ENCODE results near the gene MTCH1. TPM values are rescaled to one million over a fixed set of nuclear protein-coding genes. Genes with fewer than 3 reads are reported as not detected.
A peak's percentile ranks its signal among the peaks of the same experiment; 100 is the strongest.

MTCH1 gene
- polyA plus RNA-seq, 2 donors = 58.0 to 107 TPM

DNA sequence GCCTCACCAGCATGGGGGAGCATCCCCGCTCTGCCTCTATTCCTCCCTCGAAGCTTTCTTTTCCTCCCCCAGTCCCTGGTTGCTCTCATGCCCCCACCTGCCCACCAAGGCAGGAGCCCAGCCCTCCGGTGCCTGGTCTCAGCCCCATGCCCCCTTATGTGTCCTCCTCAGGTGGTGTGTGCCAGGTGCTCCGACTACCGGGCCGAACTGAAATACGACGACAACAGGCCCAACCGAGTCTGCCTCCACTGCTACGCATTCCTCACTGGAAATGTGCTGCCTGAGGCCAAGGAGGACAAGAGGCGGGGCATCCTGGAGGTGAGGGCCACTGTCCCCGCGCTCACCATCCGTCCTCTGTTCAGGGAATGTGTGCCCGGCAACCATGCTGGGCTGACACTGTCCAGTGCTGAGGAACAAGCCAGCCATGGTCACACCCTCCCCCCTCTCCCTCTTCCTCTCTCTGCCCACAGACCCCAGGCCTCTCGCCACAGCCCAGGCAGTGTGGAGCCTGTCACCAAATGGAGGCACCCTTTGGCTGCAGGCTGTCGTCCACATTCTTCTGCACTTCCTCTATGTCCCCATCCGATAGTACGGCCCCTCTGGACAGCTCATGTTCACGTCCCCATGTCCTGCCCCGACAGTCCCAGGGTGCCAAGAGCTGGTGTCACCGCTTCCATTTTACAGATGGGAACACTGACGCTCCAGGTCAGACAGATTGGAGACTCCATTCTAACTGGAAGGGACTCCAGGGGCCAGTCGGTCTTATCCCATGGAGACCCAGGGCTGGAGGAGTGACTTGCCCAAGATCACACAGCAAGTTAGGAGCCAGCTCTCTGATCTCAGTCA, 39.8 kb upstream of the MTCH1 start:
- H3K9me3 ChIP-seq (ENCODE audit: control insufficient read depth in 2 of 2, insufficient read depth in 1 of 2, low read depth in 1 of 2, low read length in 1 of 2) = no peaks in the 10 kb centered on the region
- H3K36me3 ChIP-seq (ENCODE audit: control insufficient read depth in 2 of 2, insufficient read depth in 2 of 2, low read length in 1 of 2) = no peaks in the 10 kb centered on the region
- no peak overlapping the region for H3K4me3 ChIP-seq (ENCODE audit: low read depth in 1 of 2, low read length in 2 of 2)
- WGBS, 2 donors = 88 to 90% methylated on average over 24 of the region's 24 CpGs
- H3K27ac ChIP-seq (ENCODE audit: low read depth in 2 of 2, low read length in 1 of 2) = peak overlapping the region; percentile 89 to 93
- H3K4me1 ChIP-seq (ENCODE audit: control insufficient read depth in 2 of 2, insufficient read depth in 2 of 2, low read length in 1 of 2) = peaks cover 0 to 31% of the 10 kb centered on the region in 2 donors
- H3K27me3 ChIP-seq (ENCODE audit: control insufficient read depth in 1 of 2, insufficient read depth in 2 of 2, low read length in 2 of 2) = no peaks in the 10 kb centered on the region

GRCh38 chr6:37024656-37025337, 38.8 kb upstream of the MTCH1 start:
- Histone ChIP-seq H3K4me3 (ENCODE audit: low read depth in 1 of 2, low read length in 2 of 2) (no peak overlapping the region), H3K36me3 (ENCODE audit: control insufficient read depth in 2 of 2, insufficient read depth in 2 of 2, low read length in 1 of 2) (no peaks in the 10 kb centered on the region), H3K4me1 (ENCODE audit: control insufficient read depth in 2 of 2, insufficient read depth in 2 of 2, low read length in 1 of 2) (peaks cover 0 to 35% of the 10 kb centered on the region in 2 donors), H3K27ac (ENCODE audit: low read depth in 2 of 2, low read length in 1 of 2) (peak overlapping the region; percentile 91 to 93), H3K27me3 (ENCODE audit: control insufficient read depth in 1 of 2, insufficient read depth in 2 of 2, low read length in 2 of 2) (no peaks in the 10 kb centered on the region), H3K9me3 (ENCODE audit: control insufficient read depth in 2 of 2, insufficient read depth in 1 of 2, low read depth in 1 of 2, low read length in 1 of 2) (no peaks in the 10 kb centered on the region)
- WGBS, 2 donors = 45 to 57% methylated on average over 15 of the region's 15 CpGs

GRCh38 chr6:37022135-37022863, 36.3 kb upstream of the MTCH1 start:
- Histone ChIP-seq H3K36me3 (ENCODE audit: control insufficient read depth in 2 of 2, insufficient read depth in 2 of 2, low read length in 1 of 2) (no peaks in the 10 kb centered on the region), H3K4me1 (ENCODE audit: control insufficient read depth in 2 of 2, insufficient read depth in 2 of 2, low read length in 1 of 2) (peaks cover 0 to 31% of the 10 kb centered on the region in 2 donors), H3K9me3 (ENCODE audit: control insufficient read depth in 2 of 2, insufficient read depth in 1 of 2, low read depth in 1 of 2, low read length in 1 of 2) (no peaks in the 10 kb centered on the region), H3K27me3 (ENCODE audit: control insufficient read depth in 1 of 2, insufficient read depth in 2 of 2, low read length in 2 of 2) (no peaks in the 10 kb centered on the region), H3K27ac (ENCODE audit: low read depth in 2 of 2, low read length in 1 of 2) (peak overlapping the region; percentile 79 to 90), H3K4me3 (ENCODE audit: low read depth in 1 of 2, low read length in 2 of 2) (no peak overlapping the region)
- 94 to 96% methylated on average over 17 of the region's 17 CpGs for WGBS, 2 donors

DNA sequence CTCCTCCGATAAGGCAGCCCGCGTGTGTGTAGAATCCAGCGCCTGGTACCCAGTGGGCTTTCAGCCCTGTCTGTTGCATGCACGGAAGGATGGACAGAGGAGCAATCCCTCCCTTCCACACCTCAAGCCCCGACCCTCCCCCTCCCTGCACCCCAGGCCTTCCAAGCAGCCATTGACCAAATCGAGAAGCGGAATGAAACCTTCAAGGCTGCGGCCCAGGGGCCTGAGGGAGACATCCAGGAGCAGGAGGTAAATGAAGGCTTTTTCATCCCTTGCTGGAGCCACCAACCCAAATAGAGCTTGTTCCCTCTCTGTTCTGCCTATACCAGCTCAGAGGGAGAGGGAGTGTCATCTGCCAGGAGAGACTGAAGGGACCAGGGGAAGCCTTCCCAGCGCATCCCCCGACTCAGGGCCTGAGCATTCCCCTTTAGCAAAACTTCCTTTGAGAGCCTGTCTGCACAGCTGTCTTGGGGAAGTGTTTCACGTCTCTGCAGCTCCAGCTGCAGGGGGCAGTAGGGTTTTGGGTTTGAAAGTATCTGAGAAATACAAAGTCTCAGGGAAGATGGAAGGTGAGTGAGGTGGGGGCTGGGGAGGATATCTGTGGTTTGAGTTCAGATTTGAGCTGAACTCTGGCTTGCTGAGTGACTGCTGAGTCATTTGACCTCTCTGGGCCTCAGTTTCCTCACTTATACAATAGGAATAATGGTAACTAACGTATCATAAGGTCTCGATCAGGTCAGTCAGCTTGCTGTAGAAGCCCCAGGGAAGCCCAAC, 35.5 kb upstream of the MTCH1 start:
- Histone ChIP-seq H3K27me3 (ENCODE audit: control insufficient read depth in 1 of 2, insufficient read depth in 2 of 2, low read length in 2 of 2) (no peaks in the 10 kb centered on the region), H3K9me3 (ENCODE audit: control insufficient read depth in 2 of 2, insufficient read depth in 1 of 2, low read depth in 1 of 2, low read length in 1 of 2) (no peaks in the 10 kb centered on the region), H3K27ac (ENCODE audit: low read depth in 2 of 2, low read length in 1 of 2) (peak overlapping the region in 1 of 2 donors; percentile 44), H3K36me3 (ENCODE audit: control insufficient read depth in 2 of 2, insufficient read depth in 2 of 2, low read length in 1 of 2) (no peaks in the 10 kb centered on the region), H3K4me1 (ENCODE audit: control insufficient read depth in 2 of 2, insufficient read depth in 2 of 2, low read length in 1 of 2) (peaks cover 0 to 26% of the 10 kb centered on the region in 2 donors), H3K4me3 (ENCODE audit: low read depth in 1 of 2, low read length in 2 of 2) (no peak overlapping the region)
- WGBS, 2 donors = 76 to 84% methylated on average over 14 of the region's 14 CpGs

GRCh38 chr6:37020812-37021211, 34.8 kb upstream of the MTCH1 start:
- WGBS, 2 donors = 84 to 93% methylated on average over 5 of the region's 5 CpGs
- no peak overlapping the region for H3K4me3 ChIP-seq (ENCODE audit: low read depth in 1 of 2, low read length in 2 of 2)
- H3K4me1 ChIP-seq (ENCODE audit: control insufficient read depth in 2 of 2, insufficient read depth in 2 of 2, low read length in 1 of 2) = peaks cover 0 to 23% of the 10 kb centered on the region in 2 donors
- no peaks in the 10 kb centered on the region for H3K36me3 ChIP-seq (ENCODE audit: control insufficient read depth in 2 of 2, insufficient read depth in 2 of 2, low read length in 1 of 2)
- no peaks in the 10 kb centered on the region for H3K9me3 ChIP-seq (ENCODE audit: control insufficient read depth in 2 of 2, insufficient read depth in 1 of 2, low read depth in 1 of 2, low read length in 1 of 2)
- H3K27ac ChIP-seq (ENCODE audit: low read depth in 2 of 2, low read length in 1 of 2) = peak overlapping the region in 1 of 2 donors; percentile 26
- no peaks in the 10 kb centered on the region for H3K27me3 ChIP-seq (ENCODE audit: control insufficient read depth in 1 of 2, insufficient read depth in 2 of 2, low read length in 2 of 2)

DNA sequence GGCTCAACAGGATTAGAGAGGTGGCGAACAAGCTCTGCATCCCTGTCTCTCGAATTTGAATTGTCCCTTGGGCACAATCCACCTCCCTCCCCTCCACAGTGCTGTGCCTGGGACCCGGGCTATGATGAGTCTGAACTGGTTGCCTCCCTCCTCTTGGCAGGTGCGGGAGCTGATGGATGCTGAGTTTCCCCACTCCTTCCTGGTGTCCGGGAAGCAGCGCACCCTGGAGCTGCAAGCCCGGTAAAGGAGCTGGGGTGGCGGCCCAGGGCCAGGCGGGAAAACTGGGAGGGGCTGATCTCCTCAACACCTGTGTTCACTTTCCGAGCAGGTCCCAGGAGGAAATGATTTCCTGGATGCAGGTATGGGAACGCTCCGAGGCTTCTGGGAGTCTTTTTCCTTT, 34.4 kb upstream of the MTCH1 start:
- Histone ChIP-seq H3K9me3 (ENCODE audit: control insufficient read depth in 2 of 2, insufficient read depth in 1 of 2, low read depth in 1 of 2, low read length in 1 of 2) (no peaks in the 10 kb centered on the region), H3K36me3 (ENCODE audit: control insufficient read depth in 2 of 2, insufficient read depth in 2 of 2, low read length in 1 of 2) (no peaks in the 10 kb centered on the region), H3K27ac (ENCODE audit: low read depth in 2 of 2, low read length in 1 of 2) (peak overlapping the region in 1 of 2 donors; percentile 64), H3K27me3 (ENCODE audit: control insufficient read depth in 1 of 2, insufficient read depth in 2 of 2, low read length in 2 of 2) (no peaks in the 10 kb centered on the region), H3K4me1 (ENCODE audit: control insufficient read depth in 2 of 2, insufficient read depth in 2 of 2, low read length in 1 of 2) (peaks cover 0 to 20% of the 10 kb centered on the region in 2 donors), H3K4me3 (ENCODE audit: low read depth in 1 of 2, low read length in 2 of 2) (no peak overlapping the region)
- 44 to 46% methylated on average over 12 of the region's 12 CpGs for WGBS, 2 donors

- H3K27ac ChIP-seq (ENCODE audit: low read depth in 2 of 2, low read length in 1 of 2) = peak overlapping the region in 1 of 2 donors; percentile 52
- no peaks in the 10 kb centered on the region for H3K36me3 ChIP-seq (ENCODE audit: control insufficient read depth in 2 of 2, insufficient read depth in 2 of 2, low read length in 1 of 2)
- no peaks in the 10 kb centered on the region for H3K9me3 ChIP-seq (ENCODE audit: control insufficient read depth in 2 of 2, insufficient read depth in 1 of 2, low read depth in 1 of 2, low read length in 1 of 2)
- no peak overlapping the region for H3K4me3 ChIP-seq (ENCODE audit: low read depth in 1 of 2, low read length in 2 of 2)
- 39 to 45% methylated on average over 2 of the region's 2 CpGs for WGBS, 2 donors
- H3K4me1 ChIP-seq (ENCODE audit: control insufficient read depth in 2 of 2, insufficient read depth in 2 of 2, low read length in 1 of 2) = peaks cover 0 to 16% of the 10 kb centered on the region in 2 donors
- H3K27me3 ChIP-seq (ENCODE audit: control insufficient read depth in 1 of 2, insufficient read depth in 2 of 2, low read length in 2 of 2) = no peaks in the 10 kb centered on the region
These were observed 33.1 kb upstream of the MTCH1 start for GRCh38 chr6:37019065-37019450.

- peaks cover 0 to 16% of the 10 kb centered on the region in 2 donors for H3K4me1 ChIP-seq (ENCODE audit: control insufficient read depth in 2 of 2, insufficient read depth in 2 of 2, low read length in 1 of 2)
- H3K9me3 ChIP-seq (ENCODE audit: control insufficient read depth in 2 of 2, insufficient read depth in 1 of 2, low read depth in 1 of 2, low read length in 1 of 2) = no peaks in the 10 kb centered on the region
- no peak overlapping the region for H3K4me3 ChIP-seq (ENCODE audit: low read depth in 1 of 2, low read length in 2 of 2)
- H3K27me3 ChIP-seq (ENCODE audit: control insufficient read depth in 1 of 2, insufficient read depth in 2 of 2, low read length in 2 of 2) = no peaks in the 10 kb centered on the region
- peak overlapping the region in 1 of 2 donors; percentile 60 for H3K27ac ChIP-seq (ENCODE audit: low read depth in 2 of 2, low read length in 1 of 2)
- 3 to 4% methylated on average over 8 of the region's 8 CpGs for WGBS, 2 donors
- H3K36me3 ChIP-seq (ENCODE audit: control insufficient read depth in 2 of 2, insufficient read depth in 2 of 2, low read length in 1 of 2) = no peaks in the 10 kb centered on the region
These were observed 32.4 kb upstream of the MTCH1 start for GRCh38 chr6:37018198-37019064.

Measured in esophagus (tissue), 2 donors.